PC-9 (cell line): Measurements from ENCODE around the gene RRM2.

Experiments
- EZH2 ChIP-seq: fragments of 200-600 bp; sonication (generic); IDR thresholded peaks from 2 replicates; pipeline ENCODE4 v1.8.0; 2017; ENCODE audit warnings: antibody characterized with exemption, low read depth
- TF ChIP-seq, protein P1 (sequence below): fragments of 200-600 bp; sonication (generic); conservative IDR thresholded peaks from 2 replicates; pipeline ENCODE4 v1.6.1; 2017; ENCODE audit warnings: mixed run types, antibody characterized with exemption, mild to moderate bottlenecking, moderate library complexity

DNA sequence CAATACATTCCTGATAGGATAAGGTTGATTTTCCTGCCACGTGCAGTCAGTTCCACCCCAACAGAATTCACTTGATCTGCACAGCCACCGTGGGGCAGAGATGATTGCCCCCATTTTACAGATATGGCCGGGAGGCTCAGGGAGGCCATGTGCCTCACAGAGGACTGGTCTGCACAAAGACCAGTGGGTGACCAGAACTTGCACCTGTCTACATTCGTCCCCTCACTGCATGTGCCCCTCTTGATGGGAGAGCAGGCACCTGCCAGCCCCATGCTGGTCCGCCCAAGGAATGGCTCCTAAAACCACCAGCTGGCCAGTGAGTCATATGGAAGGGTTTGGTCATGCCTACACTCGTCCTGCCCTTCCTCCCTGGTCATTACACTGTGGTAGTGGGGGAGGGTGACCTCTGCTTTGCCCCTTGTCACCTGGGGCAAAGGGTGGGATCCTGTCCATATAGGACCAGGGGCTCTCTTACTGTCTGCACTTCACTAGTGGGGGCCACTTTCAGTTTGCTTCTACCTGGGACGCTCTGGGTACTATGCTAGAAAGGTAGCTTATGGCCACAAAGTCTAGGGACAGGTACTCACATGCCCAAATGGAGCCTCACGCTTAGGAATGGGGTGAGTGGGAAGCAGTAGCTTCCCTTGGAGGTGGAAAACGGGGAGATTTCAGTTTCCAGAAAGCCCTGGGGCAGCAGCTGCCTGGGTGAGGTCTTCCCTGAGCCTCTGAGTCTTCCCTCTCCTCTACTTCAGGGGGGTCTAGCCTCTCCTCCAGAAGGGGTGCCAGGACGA, 14.7 kb downstream of the RRM2 start:
- TF ChIP-seq, protein P1, sequence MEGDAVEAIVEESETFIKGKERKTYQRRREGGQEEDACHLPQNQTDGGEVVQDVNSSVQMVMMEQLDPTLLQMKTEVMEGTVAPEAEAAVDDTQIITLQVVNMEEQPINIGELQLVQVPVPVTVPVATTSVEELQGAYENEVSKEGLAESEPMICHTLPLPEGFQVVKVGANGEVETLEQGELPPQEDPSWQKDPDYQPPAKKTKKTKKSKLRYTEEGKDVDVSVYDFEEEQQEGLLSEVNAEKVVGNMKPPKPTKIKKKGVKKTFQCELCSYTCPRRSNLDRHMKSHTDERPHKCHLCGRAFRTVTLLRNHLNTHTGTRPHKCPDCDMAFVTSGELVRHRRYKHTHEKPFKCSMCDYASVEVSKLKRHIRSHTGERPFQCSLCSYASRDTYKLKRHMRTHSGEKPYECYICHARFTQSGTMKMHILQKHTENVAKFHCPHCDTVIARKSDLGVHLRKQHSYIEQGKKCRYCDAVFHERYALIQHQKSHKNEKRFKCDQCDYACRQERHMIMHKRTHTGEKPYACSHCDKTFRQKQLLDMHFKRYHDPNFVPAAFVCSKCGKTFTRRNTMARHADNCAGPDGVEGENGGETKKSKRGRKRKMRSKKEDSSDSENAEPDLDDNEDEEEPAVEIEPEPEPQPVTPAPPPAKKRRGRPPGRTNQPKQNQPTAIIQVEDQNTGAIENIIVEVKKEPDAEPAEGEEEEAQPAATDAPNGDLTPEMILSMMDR: no peak
- no peak for TF ChIP-seq EZH2
